ENCODE measurements around the gene CACYBP.
"Not testable (repeated sequence)": the region's sequence is repeated elsewhere in the genome, so short reads cannot be mapped to it uniquely, and the experiment has no call there.

CACYBP gene

DNA sequence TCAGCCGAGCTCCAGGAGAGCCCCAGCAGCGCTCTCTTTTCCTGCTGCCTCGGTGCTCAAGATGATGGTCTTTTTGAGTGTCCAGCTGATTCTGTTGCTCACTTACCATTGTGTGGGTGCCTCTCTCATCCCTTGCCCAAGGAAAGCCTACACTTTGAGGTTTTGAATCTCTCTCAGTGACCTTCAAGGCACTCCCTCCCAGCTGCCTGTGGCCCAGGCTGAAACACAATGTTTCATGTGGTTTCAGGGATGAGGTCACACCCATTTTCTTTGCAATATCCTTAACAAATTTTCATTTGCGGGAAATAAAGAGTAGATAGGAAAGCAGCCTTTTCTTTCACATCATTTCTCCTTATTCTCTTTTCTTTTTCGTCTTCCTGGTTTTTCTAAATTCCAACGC is 36.1 kb downstream of the CACYBP start:
- TF ChIP-seq, protein P1, sequence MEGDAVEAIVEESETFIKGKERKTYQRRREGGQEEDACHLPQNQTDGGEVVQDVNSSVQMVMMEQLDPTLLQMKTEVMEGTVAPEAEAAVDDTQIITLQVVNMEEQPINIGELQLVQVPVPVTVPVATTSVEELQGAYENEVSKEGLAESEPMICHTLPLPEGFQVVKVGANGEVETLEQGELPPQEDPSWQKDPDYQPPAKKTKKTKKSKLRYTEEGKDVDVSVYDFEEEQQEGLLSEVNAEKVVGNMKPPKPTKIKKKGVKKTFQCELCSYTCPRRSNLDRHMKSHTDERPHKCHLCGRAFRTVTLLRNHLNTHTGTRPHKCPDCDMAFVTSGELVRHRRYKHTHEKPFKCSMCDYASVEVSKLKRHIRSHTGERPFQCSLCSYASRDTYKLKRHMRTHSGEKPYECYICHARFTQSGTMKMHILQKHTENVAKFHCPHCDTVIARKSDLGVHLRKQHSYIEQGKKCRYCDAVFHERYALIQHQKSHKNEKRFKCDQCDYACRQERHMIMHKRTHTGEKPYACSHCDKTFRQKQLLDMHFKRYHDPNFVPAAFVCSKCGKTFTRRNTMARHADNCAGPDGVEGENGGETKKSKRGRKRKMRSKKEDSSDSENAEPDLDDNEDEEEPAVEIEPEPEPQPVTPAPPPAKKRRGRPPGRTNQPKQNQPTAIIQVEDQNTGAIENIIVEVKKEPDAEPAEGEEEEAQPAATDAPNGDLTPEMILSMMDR (IDR thresholded peaks at IDR 0.05; ENCODE audit: low read depth, low read length, missing control alignments): no peak
- H3K4me3 ChIP-seq (ENCODE audit: low read depth, low read length): no peak overlapping the region
- in situ Hi-C loops (cut with HindIII; ENCODE audit: low sequenced_read_pairs): no loop called here
- no peak for DNase-seq (ENCODE audit: low read depth)

DNA sequence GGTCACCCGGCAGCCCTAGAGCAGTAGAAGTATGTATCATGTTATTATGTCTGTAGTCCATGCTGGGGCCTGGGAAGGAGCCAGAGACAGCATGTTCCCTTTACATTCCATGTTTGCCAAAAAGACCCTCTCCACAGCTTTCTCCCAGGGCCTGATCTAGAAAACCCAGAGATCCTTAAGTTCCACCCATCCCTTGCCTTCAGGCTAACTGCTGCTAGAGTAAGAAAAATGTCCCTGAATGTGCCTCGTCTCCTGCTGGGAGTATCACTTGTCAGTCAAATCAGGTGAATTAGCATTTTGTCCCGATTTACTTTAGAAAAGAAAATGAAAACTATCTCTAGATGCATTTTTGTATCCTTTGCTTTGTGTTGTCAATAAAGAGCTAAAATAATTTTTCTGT is 36.7 kb downstream of the CACYBP start:
- TF ChIP-seq, protein P1 (IDR thresholded peaks at IDR 0.05; ENCODE audit: low read depth, low read length, missing control alignments): no peak
- DNase-seq (ENCODE audit: low read depth): no peak
- H3K4me3 ChIP-seq (ENCODE audit: low read depth, low read length): no peak overlapping the region
- in situ Hi-C loops (cut with HindIII; ENCODE audit: low sequenced_read_pairs): no loop called here

DNA sequence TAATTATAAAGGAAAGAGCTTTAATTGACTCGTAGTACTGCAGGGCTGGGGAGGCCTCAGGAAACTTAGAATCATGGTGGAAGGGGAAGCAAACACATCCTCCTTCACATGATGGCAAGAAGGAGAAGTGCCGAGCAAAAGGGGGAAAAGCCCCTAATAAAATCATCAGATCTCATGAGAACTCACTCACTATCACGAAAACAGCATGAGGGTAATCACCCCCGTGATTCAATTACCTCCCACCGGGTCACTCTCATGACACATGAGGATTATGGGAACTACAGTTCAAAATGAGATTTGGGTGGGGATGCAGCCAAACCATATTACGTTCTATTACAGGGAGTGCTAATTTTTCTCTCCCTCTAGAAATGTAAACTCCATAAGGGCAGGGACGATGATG is 37.7 kb downstream of the CACYBP start:
- in situ Hi-C loops (cut with HindIII; ENCODE audit: low sequenced_read_pairs): no loop called here
- no peak for DNase-seq (ENCODE audit: low read depth)
- TF ChIP-seq, protein P1 (IDR thresholded peaks at IDR 0.05; ENCODE audit: low read depth, low read length, missing control alignments): no peak
- no peak overlapping the region for H3K4me3 ChIP-seq (ENCODE audit: low read depth, low read length)

DNA sequence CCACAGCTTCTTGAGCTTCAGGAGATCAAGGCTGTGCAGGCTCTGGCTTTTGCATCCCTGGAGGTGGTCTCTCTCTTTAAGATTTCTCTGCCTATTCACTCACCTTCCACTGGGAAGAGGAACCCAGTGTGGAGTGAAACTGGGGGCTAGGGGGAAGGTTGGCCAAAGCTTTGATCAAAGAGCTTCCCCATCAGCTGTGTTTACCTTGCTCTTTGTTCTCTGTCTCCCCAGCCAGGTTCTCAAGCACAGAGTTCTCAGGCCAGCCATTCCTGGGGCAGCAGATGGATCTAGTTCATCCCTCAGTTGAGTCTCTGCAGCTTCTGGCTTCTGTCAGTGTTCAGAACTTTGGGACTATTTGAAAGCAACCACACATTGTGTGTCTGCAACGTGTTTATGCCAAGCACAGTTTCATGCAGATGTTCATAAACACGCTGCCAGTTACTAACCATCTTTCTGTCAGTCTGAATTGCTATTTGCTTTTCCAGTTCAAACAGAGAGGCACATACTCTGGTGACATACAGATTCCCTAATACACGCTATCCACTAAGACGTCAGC is 40.7 kb downstream of the CACYBP start:
- TF ChIP-seq, protein P1 (IDR thresholded peaks at IDR 0.05; ENCODE audit: low read depth, low read length, missing control alignments): no peak
- no peak for DNase-seq (ENCODE audit: low read depth)
- in situ Hi-C loops (cut with HindIII; ENCODE audit: low sequenced_read_pairs): no loop called here
- H3K4me3 ChIP-seq (ENCODE audit: low read depth, low read length): no peak overlapping the region

DNA sequence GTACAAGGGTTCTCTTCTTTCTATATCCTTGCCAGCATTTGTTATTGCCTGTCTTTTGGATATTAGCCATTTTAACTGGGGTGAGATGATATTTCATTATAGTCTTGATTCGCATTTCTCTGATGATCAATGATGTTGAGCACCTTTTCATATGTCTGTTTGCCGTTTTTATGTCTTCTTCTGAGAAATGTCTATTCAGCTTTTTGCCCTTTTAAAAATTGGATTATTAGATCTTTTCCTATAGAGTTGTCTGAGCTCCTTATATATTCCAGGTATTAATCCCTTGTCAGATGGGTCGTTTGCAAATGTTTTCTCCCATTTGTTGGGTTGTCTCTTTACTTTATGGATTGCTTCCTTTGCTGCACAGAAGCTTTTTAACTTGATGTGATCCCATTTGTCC is 42.9 kb downstream of the CACYBP start:
- TF ChIP-seq, protein P1 (IDR thresholded peaks at IDR 0.05; ENCODE audit: low read depth, low read length, missing control alignments): no peak
- no peak for DNase-seq (ENCODE audit: low read depth)
- in situ Hi-C loops (cut with HindIII; ENCODE audit: low sequenced_read_pairs): no loop called here
- no peak overlapping the region for H3K4me3 ChIP-seq (ENCODE audit: low read depth, low read length)

DNA sequence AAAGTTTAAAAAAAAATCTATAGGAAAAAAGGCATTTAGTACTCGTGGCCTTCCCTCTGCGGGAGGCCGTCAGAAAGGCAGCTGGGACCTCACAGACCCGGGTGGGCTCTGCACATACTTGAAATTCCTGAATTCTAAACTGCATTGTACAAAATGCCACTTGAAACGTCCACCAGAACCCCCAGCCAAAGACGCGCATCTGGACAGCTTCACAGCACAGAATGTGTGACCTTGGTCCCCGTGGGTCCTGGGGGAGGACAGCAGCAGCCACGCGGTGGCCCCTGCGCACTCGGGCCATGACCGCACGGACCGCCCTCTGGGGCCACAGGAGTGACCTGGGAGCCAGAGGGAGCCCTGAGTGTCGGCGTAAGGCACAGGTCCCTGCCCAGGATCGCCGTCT is 44.1 kb downstream of the CACYBP start:
- TF ChIP-seq, protein P1 (IDR thresholded peaks at IDR 0.05; ENCODE audit: low read depth, low read length, missing control alignments): no peak
- no peak for DNase-seq (ENCODE audit: low read depth)
- no peak overlapping the region for H3K4me3 ChIP-seq (ENCODE audit: low read depth, low read length)
- in situ Hi-C loops (cut with HindIII; ENCODE audit: low sequenced_read_pairs): no loop called here

DNA sequence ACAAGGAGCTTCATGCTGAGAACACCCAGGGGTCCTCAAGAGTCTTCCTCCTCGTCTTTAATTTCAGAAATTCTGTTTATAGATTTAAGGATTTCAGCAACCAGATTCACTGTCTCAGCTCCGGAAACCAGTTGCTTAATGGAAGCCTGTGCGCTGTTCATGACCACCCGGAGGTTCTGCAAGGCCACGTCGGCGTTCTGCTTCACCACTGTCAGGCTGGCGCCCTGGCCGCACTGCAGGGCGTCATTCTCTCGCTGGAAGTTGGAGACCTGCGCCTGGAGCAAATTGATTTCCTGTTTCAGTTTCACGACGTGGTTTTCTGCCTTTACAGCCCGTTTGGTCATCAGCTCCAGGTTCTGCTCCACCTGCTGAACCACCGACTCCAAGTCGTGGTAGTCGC is 44.8 kb downstream of the CACYBP start:
- H3K4me3 ChIP-seq (ENCODE audit: low read depth, low read length); in situ Hi-C loops (cut with HindIII; ENCODE audit: low sequenced_read_pairs); DNase-seq (ENCODE audit: low read depth): not testable (repeated sequence)
